IMR-90 (cell line): ENCODE measurements around the gene RTCA. TPM values are rescaled to one million over a fixed set of nuclear protein-coding genes. Genes with fewer than 3 reads are reported as not detected.
"Not testable (repeated sequence)": the region's sequence is repeated elsewhere in the genome, so short reads cannot be mapped to it uniquely, and the experiment has no call there.

Source experiments
- ATAC-seq: fragments of 200-7000 bp; cut with Tn5 transposase; 2 replicates; pipeline ENCODE4 v1.9.1; 2020; ENCODE audit warnings: low read depth, mild to moderate bottlenecking, moderate library complexity
- BruUV-seq: library from RNA; stranded (reverse); fragments of 400-500 nt; replicated peaks from 2 replicates; lab custom pipeline; 2021; lab: Mats Ljungman, UMichigan
- CTCF ChIA-PET: fragments of 300-600 bp; formaldehyde crosslinking; extraction: SDS; loops from one replicate; lab custom pipeline; 2021; ENCODE audit warnings: antibody characterized with exemption; lab: Yijun Ruan, JAX
- POLR2A ChIA-PET: fragments of 300-600 bp; sonication (Branson Sonifier 250); formaldehyde crosslinking; loops from one replicate; lab custom pipeline; 2022; ENCODE audit warnings: antibody characterized with exemption; ENCODE audit not compliant: unreplicated experiment; lab: Charles Lee
- DNase-seq: peaks from one replicate; pipeline ENCODE4 v3.0.0; 2013
- H2AFZ ChIP-seq: replicated peaks from 2 replicates; pipeline ENCODE3; 2013; ENCODE audit warnings: low read length, mild to moderate bottlenecking; ENCODE audit not compliant: poor library complexity
- H2AK5ac ChIP-seq: 2 replicates; pipeline ENCODE4 v1.6.1; 2013; ENCODE audit warnings: low read depth, low read length, inconsistent platforms
- H2AK9ac ChIP-seq: replicated peaks from 2 replicates; pipeline ENCODE3; 2013; ENCODE audit warnings: mild to moderate bottlenecking, low read depth, low read length, moderate library complexity; ENCODE audit not compliant: poor library complexity
- H2BK120ac ChIP-seq: 2 replicates; pipeline ENCODE4 v1.6.1; 2013; ENCODE audit warnings: low read depth, low read length, inconsistent platforms
- H2BK15ac ChIP-seq: 3 replicates; pipeline ENCODE4 v1.6.1; 2013; ENCODE audit warnings: low read depth, low read length, inconsistent platforms
- H2BK20ac ChIP-seq: 2 replicates; pipeline ENCODE4 v1.6.1; 2013; ENCODE audit warnings: low read depth, mild to moderate bottlenecking, inconsistent platforms, low read length, moderate library complexity
- H2BK5ac ChIP-seq: 2 replicates; pipeline ENCODE4 v1.6.1; 2013; ENCODE audit warnings: mild to moderate bottlenecking, low read depth, low read length, inconsistent platforms; ENCODE audit not compliant: poor library complexity, severe bottlenecking
- H3K14ac ChIP-seq: replicated peaks from 2 replicates; pipeline ENCODE4 v1.6.1; 2013; ENCODE audit warnings: low read depth, low read length, inconsistent platforms
- H3K18ac ChIP-seq: 2 replicates; pipeline ENCODE4 v1.6.1; 2013; ENCODE audit warnings: low read depth, low read length, control low read depth
- H3K23ac ChIP-seq: 2 replicates; pipeline ENCODE4 v1.6.1; 2013; ENCODE audit warnings: low read depth, low read length, inconsistent platforms
- H3K27ac ChIP-seq: 2 replicates; pipeline ENCODE4 v1.5.1; 2013; ENCODE audit warnings: mild to moderate bottlenecking, control low read depth, low read length; ENCODE audit not compliant: insufficient read depth
- H3K27me3 ChIP-seq: 2 replicates; pipeline ENCODE4 v1.6.1; 2013; ENCODE audit warnings: low read length; ENCODE audit not compliant: control insufficient read depth, insufficient read depth
- H3K36me3 ChIP-seq: 2 replicates; pipeline ENCODE4 v1.6.1; 2013; ENCODE audit warnings: low read length, mixed read lengths; ENCODE audit not compliant: control insufficient read depth, insufficient read depth
- H3K4ac ChIP-seq: 2 replicates; pipeline ENCODE4 v1.6.1; 2013; ENCODE audit warnings: low read depth, low read length, inconsistent platforms
- H3K4me1 ChIP-seq: 2 replicates; pipeline ENCODE4 v1.6.1; 2013; ENCODE audit warnings: low read length, mixed read lengths; ENCODE audit not compliant: control insufficient read depth, insufficient read depth
- H3K4me2 ChIP-seq: 2 replicates; pipeline ENCODE4 v1.6.1; 2013; ENCODE audit warnings: low read depth, mild to moderate bottlenecking, control low read depth, low read length, moderate library complexity
- H3K4me3 ChIP-seq: 2 replicates; pipeline ENCODE4 v1.5.1; 2013; ENCODE audit warnings: low read depth, mild to moderate bottlenecking, control low read depth, low read length, moderate library complexity; ENCODE audit not compliant: insufficient read depth
- H3K56ac ChIP-seq: 2 replicates; pipeline ENCODE4 v1.6.1; 2013; ENCODE audit warnings: low read length, inconsistent platforms; ENCODE audit not compliant: insufficient read depth; ENCODE audit errors: extremely low read depth
- H3K79me1 ChIP-seq, 2 experiments: 2 replicates each; pipeline ENCODE4 v1.6.1; 2013; ENCODE audit warnings: low read length in 2 of 2, inconsistent platforms in 1 of 2, low read depth in 1 of 2
- H3K9ac ChIP-seq: 2 replicates; pipeline ENCODE4 v1.6.1; 2013; ENCODE audit warnings: low read depth, low read length, control low read depth
- H3K9me1 ChIP-seq: 2 replicates; pipeline ENCODE4 v1.6.1; 2013; ENCODE audit warnings: low read length, inconsistent platforms; ENCODE audit not compliant: insufficient read depth
- H3K9me3 ChIP-seq: 2 replicates; pipeline ENCODE4 v1.6.1; 2013; ENCODE audit warnings: low read length; ENCODE audit not compliant: control insufficient read depth, insufficient read depth
- H4K20me1 ChIP-seq: 2 replicates; pipeline ENCODE4 v1.6.1; 2013; ENCODE audit warnings: low read length, inconsistent platforms; ENCODE audit not compliant: insufficient read depth
- H4K5ac ChIP-seq: 2 replicates; pipeline ENCODE4 v1.6.1; 2013; ENCODE audit warnings: mild to moderate bottlenecking, low read depth, low read length, control low read depth
- H4K8ac ChIP-seq, 2 experiments: 2 replicates each; pipeline ENCODE4 v1.6.1; 2013; ENCODE audit warnings: low read depth in 2 of 2, low read length in 2 of 2, control low read depth in 1 of 2, inconsistent platforms in 1 of 2
- H4K91ac ChIP-seq: 2 replicates; pipeline ENCODE4 v1.6.1; 2013; ENCODE audit warnings: low read depth, low read length, inconsistent platforms; ENCODE audit not compliant: insufficient read depth
- whole genome bisulfite sequencing, 2 experiments: methylation state at CpG; one replicate each; pipeline versions ENCODE4 v1.1.5 to v1.1.7; 2013; ENCODE audit warnings: missing lambda C conversion rate in 2 of 2; ENCODE audit not compliant: insufficient read length in 1 of 2; ENCODE audit errors: extremely low coverage in 2 of 2; 5-methylcytosine and 5-hydroxymethylcytosine counted together
- dilution Hi-C: fragments of 300-500 bp; cut with HindIII; formaldehyde crosslinking; loops from one replicate; pipeline ENCODE4 v1.14.3; 2018; ENCODE audit warnings: low sequenced_read_pairs; ENCODE audit not compliant: unreplicated experiment
- in situ Hi-C: fragments of 300-500 bp; cut with MboI; formaldehyde crosslinking; loops from 3 replicates; pipeline ENCODE4 v1.14.3; 2019; ENCODE audit warnings: low sequenced_read_pairs, inconsistent platforms, mixed read lengths
- intact Hi-C: fragments of 100-400 bp; cut with micrococcal nuclease; formaldehyde crosslinking; loops from 2 replicates; pipeline ENCODE4 v1.10.0; 2022
- polyA plus RNA-seq, 3 experiments: library from polyadenylated mRNA; depleted of rRNA; stranded (reverse); fragments of >200 nt; gene quantifications; 2 replicates each; pipeline ENCODE4 v1.2.3, GENCODE V29; 2012; ENCODE audit warnings: low replicate concordance in 1 of 3
- total RNA-seq: library from RNA; depleted of rRNA; stranded (reverse); fragments of >200 nt; gene quantifications from 2 replicates; pipeline ENCODE4 v1.2.3, GENCODE V29; 2012

RTCA gene
- total and polyA plus RNA-seq, 2 of the 4 experiments (the other 2 are of a cell fraction), result 26.9 to 29.6 TPM

GRCh38 chr1:100337878-100338277 is 71.9 kb downstream of the RTCA start:
- intact Hi-C loops, DNase-seq, H3K4me1 ChIP-seq, BruUV-seq, H4K91ac ChIP-seq, H2BK120ac ChIP-seq, H3K9ac ChIP-seq, H2BK5ac ChIP-seq, H2AK5ac ChIP-seq, H2AK9ac ChIP-seq, POLR2A ChIA-PET, in situ Hi-C loops, H3K14ac ChIP-seq, H3K36me3 ChIP-seq, H4K20me1 ChIP-seq, H3K9me3 ChIP-seq, H4K8ac ChIP-seq, H3K18ac ChIP-seq, H3K56ac ChIP-seq, H3K4me3 ChIP-seq, H2BK20ac ChIP-seq, H3K4ac ChIP-seq, dilution Hi-C loops, H3K9me1 ChIP-seq, H3K23ac ChIP-seq, H3K27me3 ChIP-seq, H2AFZ ChIP-seq, H4K5ac ChIP-seq, H2BK15ac ChIP-seq, ATAC-seq, H3K4me2 ChIP-seq, CTCF ChIA-PET, H3K79me1 ChIP-seq, H3K27ac ChIP-seq: not testable (repeated sequence)
- WGBS, 2 experiments, result no CpG with 5 or more reads among the region's 5 CpGs

DNA sequence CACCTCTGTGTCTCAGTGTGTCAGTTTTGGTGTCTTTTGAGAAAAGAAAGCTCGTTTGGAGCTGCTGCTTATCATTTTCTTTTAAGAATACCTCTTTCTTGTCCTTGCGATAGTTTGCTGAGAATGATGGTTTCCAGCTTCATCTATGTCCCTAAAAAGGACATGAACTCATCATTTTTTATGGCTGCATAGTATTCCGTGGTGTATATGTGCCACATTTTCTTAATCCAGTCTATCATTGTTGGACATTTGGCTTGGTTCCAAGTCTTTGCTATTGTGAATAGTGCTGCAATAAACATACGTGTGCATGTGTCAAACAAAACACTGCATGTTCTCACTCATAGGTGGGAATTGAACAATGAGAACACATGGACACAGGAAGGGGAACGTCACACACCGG is 73.7 kb downstream of the RTCA start:
- H4K5ac ChIP-seq, H3K4me3 ChIP-seq, ATAC-seq, H4K8ac ChIP-seq, H4K91ac ChIP-seq, H3K4me2 ChIP-seq, H3K27ac ChIP-seq, H3K23ac ChIP-seq, H2AFZ ChIP-seq, BruUV-seq, H2BK15ac ChIP-seq, H3K9me3 ChIP-seq, H3K9me1 ChIP-seq, H3K9ac ChIP-seq, H3K14ac ChIP-seq, H3K27me3 ChIP-seq, dilution Hi-C loops, H2AK9ac ChIP-seq, H2AK5ac ChIP-seq, H2BK5ac ChIP-seq, H3K36me3 ChIP-seq, in situ Hi-C loops, H3K18ac ChIP-seq, CTCF ChIA-PET, H3K4ac ChIP-seq, H4K20me1 ChIP-seq, H3K4me1 ChIP-seq, H3K56ac ChIP-seq, DNase-seq, H2BK120ac ChIP-seq, intact Hi-C loops, H2BK20ac ChIP-seq, H3K79me1 ChIP-seq: not testable (repeated sequence)
- POLR2A ChIA-PET, result interaction anchor here (0.6 kb wide), 1 partner anchor 49 kb away, joined by 4 read pairs; no protein-coding TSS in a partner anchor
- WGBS, 2 experiments, result no CpG with 5 or more reads among the region's 6 CpGs
